Adrenal gland (tissue), 12 donors: Measurements from ENCODE around the gene EFNA1. TPM values are rescaled to one million over a fixed set of nuclear protein-coding genes. Genes with fewer than 3 reads are reported as not detected.

Source experiments
- DNase-seq, 7 donors: peaks; one replicate each; pipeline ENCODE4 v3.0.0-alpha.2; 2019 to 2020
- H3K27ac ChIP-seq, 5 donors: fragments of 200-600 bp; sonication (generic) in 4 of 5; 1 replicate in 3 of 5; 2 replicates in 2 of 5; pipeline versions ENCODE4 v1.5.1 to v1.8.0; 2016 to 2020; ENCODE audit warnings: mild to moderate bottlenecking in 1 of 5
- H3K27me3 ChIP-seq: fragments of 200-600 bp; 2 replicates; pipeline ENCODE4 v1.8.0; 2021
- H3K36me3 ChIP-seq, 2 donors: fragments of 200-600 bp; replicated peaks in 1 of 2; 1 replicate in 1 of 2; 2 replicates in 1 of 2; pipeline versions ENCODE4 v1.5.1 to v1.8.0; 2018 to 2022
- H3K4me1 ChIP-seq, 2 donors: fragments of 200-600 bp; replicated peaks in 1 of 2; 1 replicate in 1 of 2; 2 replicates in 1 of 2; pipeline versions ENCODE4 v1.5.1 to v1.8.0; 2018 to 2021
- H3K4me3 ChIP-seq, 4 donors: fragments of 200-600 bp; sonication (generic) in 3 of 4; one replicate each; pipeline ENCODE4 v1.5.1; 2016 to 2018
- H3K9me3 ChIP-seq, 3 donors: fragments of 200-600 bp; sonication (generic) in 1 of 3; replicated peaks in 1 of 3; 1 replicate in 2 of 3; 2 replicates in 1 of 3; pipeline versions ENCODE4 v1.5.1 to v1.8.0; 2016 to 2021
- POLR2A ChIP-seq, 2 donors: fragments of 450-650 bp; IDR thresholded peaks; one replicate each; pipeline ENCODE4 v1.6.1; 2017; ENCODE audit warnings: antibody characterized with exemption in 2 of 2, mild to moderate bottlenecking in 2 of 2, moderate library complexity in 1 of 2
- WGBS, 4 donors: extraction: QIAGEN DNeasy Blood & Tissue Kit in 2 of 4; methylation state at CpG; one replicate each; pipeline versions ENCODE4 v1.1.5 to v1.1.7; 2013 to 2017; 5-methylcytosine and 5-hydroxymethylcytosine counted together
- intact Hi-C, 2 donors: fragments of 100-400 bp; cut with DNase I; formaldehyde crosslinking; loops; one replicate each; pipeline versions ENCODE4 v1.14.1 to v1.15.0; 2022 to 2023
- polyA plus RNA-seq, 3 donors: library from polyadenylated mRNA; stranded (reverse); fragments of 200-250 nt in 2 of 3; fragments of 350-450 nt in 1 of 3; fragmentation: Illumina TruSeq in 1 of 3; extraction: RNeasy Lipid Tissue Mini Kit (QIAGEN cat#74804) in 1 of 3; gene quantifications; one replicate each; pipeline ENCODE4 v1.2.3, GENCODE V29; 2013 to 2014
- total RNA-seq, 9 donors: library from RNA; depleted of rRNA in 4 of 9; stranded (reverse); fragments of >200 nt in 4 of 9; fragments of 120-200 nt in 1 of 9; fragmentation: NEBNext Ultra II Directional in 1 of 9; extraction: Animal tissue kit (Norgen Biotek cat#: 25700) in 1 of 9; gene quantifications; one replicate each; pipeline versions ENCODE4 v1.1.0 to v1.2.4, GENCODE V29; 2013 to 2023
- TF ChIP-seq, protein P1 (sequence below), 6 experiments: fragments of 450-650 bp in 4 of 6; fragments of 200-600 bp in 2 of 6; sonication (generic) in 1 of 6; IDR thresholded peaks; 1 replicate in 5 of 6; 2 replicates in 1 of 6; pipeline versions ENCODE4 v1.5.1 to v1.8.0; 2016 to 2021; ENCODE audit warnings: antibody characterized with exemption in 6 of 6, mild to moderate bottlenecking in 2 of 6, moderate library complexity in 1 of 6
- donor health status: healthy with polysubstance abuse.
- donor health status: Bipolar disorder and iron deficiency.
- donor health status: DM: yes; HTN: yes; CAD: no.
- donor health status: DM: no; HTN: no; CAD: no.
- donor health status: DM: no; HTN: no; CAD: no.
- donor health status: DM: yes; HTN: yes; CAD: no.

EFNA1 gene
- total and polyA plus RNA-seq, 12 donors, result 6.6 to 49.7 (median 28.9) TPM

DNA sequence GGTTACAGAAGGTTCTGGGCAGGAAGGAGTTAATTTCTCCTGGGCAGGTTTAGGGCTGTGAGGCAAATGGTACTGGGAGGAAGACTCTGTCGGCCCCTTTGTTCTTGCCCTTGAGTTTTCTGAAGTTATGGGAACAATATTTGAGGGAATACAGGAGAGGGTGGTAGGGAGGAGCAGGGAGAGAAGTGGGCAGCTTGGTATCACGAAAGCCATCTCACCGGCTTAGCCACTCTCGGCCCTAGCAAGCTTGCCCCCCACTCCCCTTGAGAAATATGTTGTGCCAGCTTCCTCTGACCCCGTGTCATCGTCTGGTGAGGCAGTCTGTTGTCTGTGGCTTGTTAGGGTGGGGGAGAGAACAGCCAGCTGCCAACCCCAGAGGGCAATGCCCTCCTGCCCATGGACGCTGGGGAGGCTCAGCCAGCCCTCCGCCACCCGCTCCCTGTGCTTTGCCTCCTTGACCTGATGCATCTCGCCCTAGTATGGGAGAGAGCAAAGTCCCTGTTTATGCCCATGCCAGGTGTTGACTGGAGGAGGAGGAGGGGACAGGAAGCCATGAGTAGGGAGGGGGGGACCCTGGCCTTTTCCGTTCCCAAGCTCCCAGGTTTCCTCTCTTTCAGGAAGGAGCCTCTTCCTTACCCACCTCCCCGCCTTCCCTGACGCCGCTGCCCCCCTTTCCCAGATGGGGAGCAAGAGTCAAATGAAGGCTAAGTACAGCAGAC lies 1.2 kb downstream of the EFNA1 start:
- Histone ChIP-seq H3K27me3 (no peaks in the 10 kb centered on the region), H3K9me3 (no peaks in the 10 kb centered on the region), H3K4me1 (peaks cover 28 to 39% of the 10 kb centered on the region in 2 donors), H3K4me3 (peak overlapping the region in 3 of 4 donors; percentile 21 to 71 (median 45)), H3K27ac (peak overlapping the region in 4 of 5 donors; percentile 30 to 81 (median 70)), H3K36me3 (peaks cover 0 to 27% of the 10 kb centered on the region in 2 donors)
- WGBS, 4 donors, result 3 to 14% (median 10%) methylated on average over 13 to 14 of the region's 14 CpGs
- DNase-seq, result peak; percentile 43 to 70 (median 57)
- intact Hi-C loops, result loop anchor here in 1 of 2 donors (5.0 kb wide), 1 partner anchor 37 kb away; no protein-coding TSS in a partner anchor
- TF ChIP-seq POLR2A (IDR thresholded peaks at IDR 0.05), result peak in 1 of 2 donors; percentile 42
- TF ChIP-seq, protein P1, sequence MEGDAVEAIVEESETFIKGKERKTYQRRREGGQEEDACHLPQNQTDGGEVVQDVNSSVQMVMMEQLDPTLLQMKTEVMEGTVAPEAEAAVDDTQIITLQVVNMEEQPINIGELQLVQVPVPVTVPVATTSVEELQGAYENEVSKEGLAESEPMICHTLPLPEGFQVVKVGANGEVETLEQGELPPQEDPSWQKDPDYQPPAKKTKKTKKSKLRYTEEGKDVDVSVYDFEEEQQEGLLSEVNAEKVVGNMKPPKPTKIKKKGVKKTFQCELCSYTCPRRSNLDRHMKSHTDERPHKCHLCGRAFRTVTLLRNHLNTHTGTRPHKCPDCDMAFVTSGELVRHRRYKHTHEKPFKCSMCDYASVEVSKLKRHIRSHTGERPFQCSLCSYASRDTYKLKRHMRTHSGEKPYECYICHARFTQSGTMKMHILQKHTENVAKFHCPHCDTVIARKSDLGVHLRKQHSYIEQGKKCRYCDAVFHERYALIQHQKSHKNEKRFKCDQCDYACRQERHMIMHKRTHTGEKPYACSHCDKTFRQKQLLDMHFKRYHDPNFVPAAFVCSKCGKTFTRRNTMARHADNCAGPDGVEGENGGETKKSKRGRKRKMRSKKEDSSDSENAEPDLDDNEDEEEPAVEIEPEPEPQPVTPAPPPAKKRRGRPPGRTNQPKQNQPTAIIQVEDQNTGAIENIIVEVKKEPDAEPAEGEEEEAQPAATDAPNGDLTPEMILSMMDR (IDR thresholded peaks at IDR 0.05), result no peak

DNA sequence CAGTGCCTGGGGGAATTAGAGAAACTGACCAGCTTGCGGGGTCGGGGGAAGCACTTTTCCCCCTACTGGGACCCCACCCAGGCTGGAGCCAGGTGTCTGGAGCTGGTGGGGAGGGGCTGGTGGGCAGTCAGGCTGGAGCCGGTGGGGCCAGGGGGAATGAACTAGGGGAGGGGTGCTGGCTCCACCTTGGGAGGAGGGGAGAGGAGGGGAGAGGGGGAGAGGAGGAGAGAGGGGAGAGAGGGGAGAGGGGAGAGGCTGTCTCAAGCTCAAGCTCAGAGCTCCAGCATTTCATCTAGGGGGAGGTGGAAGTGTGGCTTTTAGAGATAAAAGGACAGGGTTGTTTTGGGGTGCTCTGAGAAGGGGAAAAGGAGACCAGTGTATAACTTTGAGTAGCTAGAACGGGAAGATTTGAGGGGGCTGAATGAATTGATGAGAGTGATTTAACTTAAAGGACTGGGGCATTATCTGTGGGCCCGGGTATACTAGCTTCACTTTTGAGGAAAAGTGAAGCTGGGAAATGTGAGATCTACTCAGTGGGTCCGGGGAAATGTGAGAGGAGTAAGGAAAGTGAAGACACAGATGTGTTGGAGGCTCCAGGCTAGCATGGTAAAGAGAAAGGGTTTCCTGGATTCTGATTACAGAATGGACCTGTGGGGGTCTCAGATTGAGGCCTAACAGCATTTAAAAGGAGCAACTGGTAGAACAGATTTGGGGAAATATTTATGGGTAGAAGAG lies 2.8 kb downstream of the EFNA1 start:
- Histone ChIP-seq H3K36me3 (peaks cover 0 to 33% of the 10 kb centered on the region in 2 donors), H3K4me3 (peak overlapping the region in 2 of 4 donors; percentile 16 to 71), H3K27ac (peak overlapping the region in 4 of 5 donors; percentile 13 to 81 (median 70)), H3K4me1 (peaks cover 33 to 49% of the 10 kb centered on the region in 2 donors), H3K9me3 (no peaks in the 10 kb centered on the region), H3K27me3 (no peaks in the 10 kb centered on the region)
- no peak for TF ChIP-seq POLR2A (IDR thresholded peaks at IDR 0.05)
- TF ChIP-seq, protein P1 (IDR thresholded peaks at IDR 0.05), result no peak
- DNase-seq, result no peak
- intact Hi-C loops, result no loop called here
- 38 to 50% (median 46%) methylated on average over 5 to 6 of the region's 6 CpGs for WGBS, 4 donors

DNA sequence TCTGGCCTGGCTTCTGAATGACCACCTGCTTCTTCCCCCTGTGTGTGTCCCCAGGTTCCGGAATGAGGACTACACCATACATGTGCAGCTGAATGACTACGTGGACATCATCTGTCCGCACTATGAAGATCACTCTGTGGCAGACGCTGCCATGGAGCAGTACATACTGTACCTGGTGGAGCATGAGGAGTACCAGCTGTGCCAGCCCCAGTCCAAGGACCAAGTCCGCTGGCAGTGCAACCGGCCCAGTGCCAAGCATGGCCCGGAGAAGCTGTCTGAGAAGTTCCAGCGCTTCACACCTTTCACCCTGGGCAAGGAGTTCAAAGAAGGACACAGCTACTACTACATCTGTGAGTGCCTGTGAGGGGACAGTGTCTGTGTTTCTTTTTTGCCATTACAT lies 3.6 kb downstream of the EFNA1 start:
- WGBS, 4 donors, result 40 to 85% (median 69%) methylated on average over 4 to 8 of the region's 8 CpGs
- Histone ChIP-seq H3K4me3 (no peak overlapping the region), H3K4me1 (peaks cover 33 to 43% of the 10 kb centered on the region in 2 donors), H3K27me3 (no peaks in the 10 kb centered on the region), H3K27ac (peak overlapping the region in 1 of 5 donors; percentile 81), H3K9me3 (no peaks in the 10 kb centered on the region), H3K36me3 (peaks cover 0 to 33% of the 10 kb centered on the region in 2 donors)
- TF ChIP-seq, protein P1 (IDR thresholded peaks at IDR 0.05), result no peak
- no peak for TF ChIP-seq POLR2A (IDR thresholded peaks at IDR 0.05)
- peak in 2 of 7 donors; percentile 35 to 42 for DNase-seq
- intact Hi-C loops, result no loop called here

DNA sequence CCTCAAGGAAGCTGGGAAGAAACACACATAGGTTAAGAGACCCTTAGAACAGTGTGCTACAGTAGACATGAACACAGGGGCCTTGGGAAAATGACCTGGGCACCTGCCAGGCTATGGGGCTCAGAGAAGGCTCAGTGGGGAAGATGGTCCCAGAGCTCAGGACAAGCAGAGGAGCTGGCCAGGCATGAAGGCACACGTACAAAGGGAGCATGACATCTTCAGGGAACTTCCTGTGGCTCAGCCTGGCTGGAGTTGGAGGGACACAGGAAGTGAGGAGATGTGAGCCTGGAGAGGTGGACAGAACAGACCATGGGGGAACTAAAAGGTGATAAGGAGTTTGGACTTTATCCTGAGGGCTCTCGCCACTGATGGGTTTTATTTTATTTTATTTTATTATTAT lies 4.2 kb downstream of the EFNA1 start:
- no peaks in the 10 kb centered on the region for H3K9me3 ChIP-seq
- no peak overlapping the region for H3K4me3 ChIP-seq
- H3K27me3 ChIP-seq, result no peaks in the 10 kb centered on the region
- TF ChIP-seq, protein P1 (IDR thresholded peaks at IDR 0.05), result no peak
- no peak for TF ChIP-seq POLR2A (IDR thresholded peaks at IDR 0.05)
- intact Hi-C loops, result no loop called here
- no peak for DNase-seq
- H3K4me1 ChIP-seq, result peaks cover 35 to 41% of the 10 kb centered on the region in 2 donors
- peaks cover 0 to 33% of the 10 kb centered on the region in 2 donors for H3K36me3 ChIP-seq
- peak overlapping the region in 1 of 5 donors; percentile 81 for H3K27ac ChIP-seq
- WGBS, 4 donors, result 58 to 73% (median 67%) methylated on average over 2 of the region's 2 CpGs
